ENCODE results near the gene RMDN2. TPM values are rescaled to one million over a fixed set of nuclear protein-coding genes. Genes with fewer than 3 reads are reported as not detected.
"Not testable (repeated sequence)": the region's sequence is repeated elsewhere in the genome, so short reads cannot be mapped to it uniquely, and the experiment has no call there.

RMDN2 gene
- polyA plus RNA-seq, 3 donors = 7.0 to 14.3 (median 10.7) TPM

GRCh38 chr2:37934591-37935513 lies 9.8 kb downstream of the RMDN2 start:
- intact Hi-C loops (cut with micrococcal nuclease) = no loop called here
- no peak for TF ChIP-seq CTCF (IDR thresholded peaks at IDR 0.05)
- Histone ChIP-seq H3K4me2 (replicated peaks; ENCODE audit: extremely low read depth, low read length, poor library complexity, severe bottlenecking) (peak overlapping the region; percentile 62), H3K9me3 (replicated peaks in 1 of 2; ENCODE audit: control insufficient read depth in 1 of 2, insufficient read depth in 1 of 2, low read length in 2 of 2) (no peaks in the 10 kb centered on the region), H3K27ac (ENCODE audit: low read depth in 1 of 2, low read length in 2 of 2) (peak overlapping the region in 1 of 2 donors; percentile 39), H3K4me3 (replicated peaks in 1 of 3; ENCODE audit: low read depth in 2 of 3, low read length in 3 of 3) (peak overlapping the region; percentile 9 to 45 (median 25)), H3K27me3 (ENCODE audit: control insufficient read depth in 2 of 2, insufficient read depth in 2 of 2, low read length in 2 of 2) (no peaks in the 10 kb centered on the region), H3K4me1 (ENCODE audit: control insufficient read depth in 1 of 2, insufficient read depth in 2 of 2, low read length in 2 of 2) (peaks cover 12 to 19% of the 10 kb centered on the region in 2 donors), H3K36me3 (replicated peaks in 1 of 2; ENCODE audit: control insufficient read depth in 1 of 2, insufficient read depth in 2 of 2, low read length in 2 of 2) (no peaks in the 10 kb centered on the region), H3K9ac (ENCODE audit: insufficient read depth, low read length, poor library complexity, severe bottlenecking) (peak overlapping the region; percentile 16), H4K20me1 (ENCODE audit: insufficient read depth, low read length) (no peaks in the 10 kb centered on the region), H2AFZ (ENCODE audit: insufficient read depth, low read depth, low read length, poor library complexity, severe bottlenecking) (peak overlapping the region; percentile 4), H3K79me2 (ENCODE audit: insufficient read depth, low read length) (peaks cover 13% of the 10 kb centered on the region)
- Mint-ChIP-seq H3K9me3 (peaks cover 10 to 19% (median 16%) of the 10 kb centered on the region in 7 donors), H3K27ac (peak overlapping the region; percentile 13 to 90 (median 68)), H3K36me3 (peaks cover 31 to 36% of the 10 kb centered on the region in 2 donors), H3K27me3 (ENCODE audit: low read depth in 3 of 3) (peaks cover 0 to 3% (median 2%) of the 10 kb centered on the region in 3 donors), H3K4me1 (peaks cover 48% of the 10 kb centered on the region), H3K4me3 (peak overlapping the region; percentile 61 to 79)
- 0% methylated on average over 1 of the region's 7 CpGs for WGBS (ENCODE audit: insufficient coverage)
- peak in 1 of 3 donors; percentile 21 for DNase-seq

GRCh38 chr2:37937568-37937967 lies 12.5 kb downstream of the RMDN2 start:
- H3K4me2 ChIP-seq (replicated peaks; ENCODE audit: extremely low read depth, low read length, poor library complexity, severe bottlenecking); H4K20me1 ChIP-seq (ENCODE audit: insufficient read depth, low read length); H3K36me3 ChIP-seq (replicated peaks in 1 of 2; ENCODE audit: control insufficient read depth in 1 of 2, insufficient read depth in 2 of 2, low read length in 2 of 2); H3K79me2 ChIP-seq (ENCODE audit: insufficient read depth, low read length); H3K27ac Mint-ChIP-seq; H2AFZ ChIP-seq (ENCODE audit: insufficient read depth, low read depth, low read length, poor library complexity, severe bottlenecking); DNase-seq; H3K4me3 ChIP-seq (replicated peaks in 1 of 3; ENCODE audit: low read depth in 2 of 3, low read length in 3 of 3); H3K27me3 Mint-ChIP-seq (ENCODE audit: low read depth in 3 of 3); intact Hi-C loops (cut with micrococcal nuclease); H3K27me3 ChIP-seq (ENCODE audit: control insufficient read depth in 2 of 2, insufficient read depth in 2 of 2, low read length in 2 of 2); H3K9ac ChIP-seq (ENCODE audit: insufficient read depth, low read length, poor library complexity, severe bottlenecking); H3K4me3 Mint-ChIP-seq; H3K27ac ChIP-seq (ENCODE audit: low read depth in 1 of 2, low read length in 2 of 2): not testable (repeated sequence)
- H3K9me3 Mint-ChIP-seq = peaks cover 17 to 34% (median 27%) of the 10 kb centered on the region in 7 donors
- no CpG with 5 or more reads among the region's 1 CpG for WGBS (ENCODE audit: insufficient coverage)
- H3K4me1 ChIP-seq (ENCODE audit: control insufficient read depth in 1 of 2, insufficient read depth in 2 of 2, low read length in 2 of 2) = peaks cover 12 to 19% of the 10 kb centered on the region in 2 donors
- peaks cover 23 to 32% of the 10 kb centered on the region in 2 donors for H3K36me3 Mint-ChIP-seq
- H3K4me1 Mint-ChIP-seq = peaks cover 40% of the 10 kb centered on the region
- H3K9me3 ChIP-seq (replicated peaks in 1 of 2; ENCODE audit: control insufficient read depth in 1 of 2, insufficient read depth in 1 of 2, low read length in 2 of 2) = peaks cover 9 to 11% of the 10 kb centered on the region in 2 donors

GRCh38 chr2:37941267-37941666 lies 16.2 kb downstream of the RMDN2 start:
- H3K27ac Mint-ChIP-seq; H3K4me2 ChIP-seq (replicated peaks; ENCODE audit: extremely low read depth, low read length, poor library complexity, severe bottlenecking); H3K4me3 Mint-ChIP-seq; H3K27me3 ChIP-seq (ENCODE audit: control insufficient read depth in 2 of 2, insufficient read depth in 2 of 2, low read length in 2 of 2); H3K4me1 ChIP-seq (ENCODE audit: control insufficient read depth in 1 of 2, insufficient read depth in 2 of 2, low read length in 2 of 2); H3K36me3 ChIP-seq (replicated peaks in 1 of 2; ENCODE audit: control insufficient read depth in 1 of 2, insufficient read depth in 2 of 2, low read length in 2 of 2); H3K4me3 ChIP-seq (replicated peaks in 1 of 3; ENCODE audit: low read depth in 2 of 3, low read length in 3 of 3); intact Hi-C loops (cut with micrococcal nuclease); H3K9ac ChIP-seq (ENCODE audit: insufficient read depth, low read length, poor library complexity, severe bottlenecking); H4K20me1 ChIP-seq (ENCODE audit: insufficient read depth, low read length); H2AFZ ChIP-seq (ENCODE audit: insufficient read depth, low read depth, low read length, poor library complexity, severe bottlenecking); H3K27me3 Mint-ChIP-seq (ENCODE audit: low read depth in 3 of 3); DNase-seq; H3K79me2 ChIP-seq (ENCODE audit: insufficient read depth, low read length); H3K27ac ChIP-seq (ENCODE audit: low read depth in 1 of 2, low read length in 2 of 2): not testable (repeated sequence)
- peaks cover 9 to 11% of the 10 kb centered on the region in 2 donors for H3K9me3 ChIP-seq (replicated peaks in 1 of 2; ENCODE audit: control insufficient read depth in 1 of 2, insufficient read depth in 1 of 2, low read length in 2 of 2)
- 97% methylated on average over 8 of the region's 8 CpGs for WGBS (ENCODE audit: insufficient coverage)
- Mint-ChIP-seq H3K4me1 (peaks cover 14% of the 10 kb centered on the region), H3K36me3 (peaks cover 18 to 23% of the 10 kb centered on the region in 2 donors), H3K9me3 (peaks cover 16 to 32% (median 27%) of the 10 kb centered on the region in 7 donors)

All from CD14-positive monocyte (primary cell).